ENCODE measurements around the gene SCYL1. TPM values are rescaled to one million over a fixed set of nuclear protein-coding genes. Genes with fewer than 3 reads are reported as not detected.
A peak's percentile ranks its signal among the peaks of the same experiment; 100 is the strongest.

The SCYL1 gene
- total RNA-seq (100 to 1,000 TPM in 1 of 4 donors, 10 to 100 TPM in 3; 67.1 to 100 (median 77.7) TPM), polyA plus RNA-seq (10 to 100 TPM; 57.3 to 66.1 (median 61.7) TPM)

DNA sequence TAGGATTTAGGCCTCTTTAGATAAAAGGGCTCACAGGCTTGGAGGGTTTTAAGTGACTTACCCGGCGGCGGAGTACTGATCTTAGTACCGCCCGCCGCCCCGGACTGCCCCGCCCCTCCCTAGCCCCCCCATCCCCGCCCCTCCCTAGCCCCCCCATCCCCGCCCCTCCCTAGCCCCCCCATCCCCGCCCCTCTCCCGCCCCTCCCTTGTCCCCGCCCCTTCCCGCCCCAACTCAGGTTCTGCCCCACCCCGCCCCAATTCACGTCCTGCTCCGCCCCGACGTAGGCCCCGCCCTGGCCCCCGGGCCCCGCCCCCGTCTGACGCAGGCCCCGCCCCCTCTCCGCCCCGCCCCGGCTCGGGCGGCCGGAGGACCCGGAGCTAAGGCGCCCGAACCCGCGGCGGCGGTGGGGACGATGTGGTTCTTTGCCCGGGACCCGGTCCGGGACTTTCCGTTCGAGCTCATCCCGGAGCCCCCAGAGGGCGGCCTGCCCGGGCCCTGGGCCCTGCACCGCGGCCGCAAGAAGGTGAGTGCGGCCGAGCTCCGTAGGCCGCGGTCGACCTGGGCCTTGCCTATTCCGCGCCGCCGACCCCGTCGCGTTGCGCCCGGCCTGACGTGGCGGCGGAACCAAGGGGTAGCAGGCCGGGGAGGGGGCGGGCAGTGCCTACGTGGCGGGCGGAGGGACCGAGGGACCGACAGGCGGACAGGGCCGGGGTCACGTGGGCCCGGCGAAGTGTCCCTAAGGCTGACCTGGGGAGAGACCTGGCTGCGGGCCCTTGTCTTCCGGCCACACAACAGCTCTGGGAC lies at the start of gene SCYL1:
SCYL1 (plus strand) TSS at position 343 of the 805 bp plus-strand sequence; CDS start at position 414, 71 bp downstream.
- Histone ChIP-seq H3K27ac (peak within 1 kb of the TSS; percentile 91 to 97 (median 94)), H3K9me3 (no peaks in the 10 kb centered on the region), H3K27me3 (no peaks in the 10 kb centered on the region), H3K36me3 (peaks cover 0 to 37% (median 8%) of the 10 kb centered on the region in 4 donors), H3K4me3 (peak within 1 kb of the TSS; percentile 88 to 100 (median 92)), H3K4me1 (peaks cover 0 to 29% (median 25%) of the 10 kb centered on the region in 4 donors)
- intact Hi-C loops (cut with DNase I), result loop anchor here (5.0 kb wide), 1 partner anchor 168 kb away; no protein-coding TSS in a partner anchor
- TF ChIP-seq, protein P1, sequence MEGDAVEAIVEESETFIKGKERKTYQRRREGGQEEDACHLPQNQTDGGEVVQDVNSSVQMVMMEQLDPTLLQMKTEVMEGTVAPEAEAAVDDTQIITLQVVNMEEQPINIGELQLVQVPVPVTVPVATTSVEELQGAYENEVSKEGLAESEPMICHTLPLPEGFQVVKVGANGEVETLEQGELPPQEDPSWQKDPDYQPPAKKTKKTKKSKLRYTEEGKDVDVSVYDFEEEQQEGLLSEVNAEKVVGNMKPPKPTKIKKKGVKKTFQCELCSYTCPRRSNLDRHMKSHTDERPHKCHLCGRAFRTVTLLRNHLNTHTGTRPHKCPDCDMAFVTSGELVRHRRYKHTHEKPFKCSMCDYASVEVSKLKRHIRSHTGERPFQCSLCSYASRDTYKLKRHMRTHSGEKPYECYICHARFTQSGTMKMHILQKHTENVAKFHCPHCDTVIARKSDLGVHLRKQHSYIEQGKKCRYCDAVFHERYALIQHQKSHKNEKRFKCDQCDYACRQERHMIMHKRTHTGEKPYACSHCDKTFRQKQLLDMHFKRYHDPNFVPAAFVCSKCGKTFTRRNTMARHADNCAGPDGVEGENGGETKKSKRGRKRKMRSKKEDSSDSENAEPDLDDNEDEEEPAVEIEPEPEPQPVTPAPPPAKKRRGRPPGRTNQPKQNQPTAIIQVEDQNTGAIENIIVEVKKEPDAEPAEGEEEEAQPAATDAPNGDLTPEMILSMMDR (IDR thresholded peaks at IDR 0.05), result no peak
- TF ChIP-seq EP300 (IDR thresholded peaks at IDR 0.05), result no peak
- peak; percentile 49 to 61 for TF ChIP-seq POLR2A (IDR thresholded peaks at IDR 0.05)
- TF ChIP-seq POLR2AphosphoS5 (IDR thresholded peaks at IDR 0.05), result peak; percentile 77 to 93 (median 86)
- DNase-seq, result peak; percentile 93
- 1% methylated on average over 77 to 79 of the region's 82 CpGs for WGBS, 2 donors

DNA sequence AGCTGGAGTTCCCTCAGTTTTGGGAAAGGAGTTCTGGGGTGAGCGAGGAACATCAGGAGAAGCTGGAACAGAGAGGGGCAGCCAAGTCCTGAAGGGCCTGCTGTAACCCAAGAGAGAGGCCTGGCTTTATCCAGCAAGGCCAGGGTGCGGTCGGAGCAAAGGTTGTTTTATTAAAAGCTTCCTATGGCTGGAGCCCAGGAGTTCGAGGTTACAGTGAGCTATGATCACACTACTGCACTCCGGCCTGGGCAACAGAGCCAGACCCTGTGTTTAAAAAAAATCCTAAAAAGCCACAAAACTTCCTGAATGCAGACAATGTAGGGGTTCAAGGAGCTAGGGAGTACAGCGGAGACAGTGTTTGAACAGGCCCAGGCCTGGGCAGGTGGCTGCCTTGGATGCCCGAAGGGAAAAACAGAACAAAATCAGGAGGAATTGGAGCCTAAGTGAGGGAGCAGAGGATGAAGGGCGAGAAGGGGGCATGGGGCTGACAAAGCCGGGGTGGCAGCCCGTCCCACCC lies 48.2 kb upstream of the SCYL1 start:
- Histone ChIP-seq H3K4me3 (peak overlapping the region; percentile 74 to 91 (median 80)), H3K36me3 (no peaks in the 10 kb centered on the region), H3K27ac (peak overlapping the region; percentile 92 to 100 (median 97)), H3K9me3 (no peaks in the 10 kb centered on the region), H3K27me3 (no peaks in the 10 kb centered on the region), H3K4me1 (peaks cover 0 to 68% (median 64%) of the 10 kb centered on the region in 4 donors)
- peak; percentile 73 for DNase-seq
- intact Hi-C loops (cut with DNase I), result loop anchor here (1.0 kb wide), 2 partner anchors 21 to 54 kb away; partner anchors contain the start of gene NEAT1
- WGBS, 2 donors, result 4 to 18% methylated on average over 10 of the region's 10 CpGs
- TF ChIP-seq, protein P1 (IDR thresholded peaks at IDR 0.05), result no peak

DNA sequence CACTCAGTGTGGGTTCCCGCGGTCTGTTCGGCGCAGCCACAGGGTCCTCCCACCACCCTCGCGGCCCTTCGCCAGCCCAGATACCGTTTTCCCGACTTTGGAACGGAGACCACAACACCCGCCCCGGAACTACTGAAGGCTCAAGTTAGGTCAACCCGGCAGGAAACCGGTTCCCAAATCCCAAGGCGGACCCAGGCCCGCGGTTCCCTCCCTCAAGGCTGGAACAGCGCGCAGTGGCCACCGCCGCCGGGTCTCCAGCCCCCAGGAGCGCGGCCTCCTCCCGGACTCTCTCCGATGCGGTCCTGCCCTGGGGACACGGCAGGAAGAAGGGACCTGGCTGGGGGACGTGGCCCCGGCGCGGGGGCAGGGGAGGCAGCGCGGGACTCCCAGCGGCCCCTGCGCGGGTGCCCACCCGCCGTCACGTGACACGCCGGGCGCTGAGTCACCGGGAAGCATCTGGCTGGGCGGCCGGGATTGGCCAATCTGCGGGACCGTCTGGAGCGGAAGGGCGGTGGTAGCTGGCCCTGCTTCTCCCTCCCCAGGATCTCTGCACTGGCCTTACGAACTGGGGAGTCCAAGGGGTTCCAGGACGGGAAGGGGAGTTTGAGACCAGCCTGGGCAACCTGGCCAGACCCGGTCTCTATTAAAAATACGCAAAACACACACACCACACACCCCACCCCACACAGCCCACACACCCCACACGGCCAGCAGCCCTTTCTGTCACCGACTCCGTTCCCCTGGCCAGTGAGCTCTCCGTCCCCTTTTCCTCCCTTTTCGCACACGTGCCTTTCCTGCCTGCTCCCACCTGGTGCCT lies 47.5 kb upstream of the SCYL1 start:
- intact Hi-C loops (cut with DNase I), result loop anchor here (1.0 kb wide), 2 partner anchors 20 to 55 kb away; partner anchors contain the start of gene NEAT1
- no peaks in the 10 kb centered on the region for H3K27me3 ChIP-seq
- peak overlapping the region; percentile 74 to 91 (median 80) for H3K4me3 ChIP-seq
- H3K4me1 ChIP-seq, result peaks cover 0 to 72% (median 66%) of the 10 kb centered on the region in 4 donors
- H3K27ac ChIP-seq, result peak overlapping the region; percentile 92 to 100 (median 97)
- no peaks in the 10 kb centered on the region for H3K9me3 ChIP-seq
- TF ChIP-seq, protein P1 (IDR thresholded peaks at IDR 0.05), result no peak
- TF ChIP-seq POLR2AphosphoS5 (IDR thresholded peaks at IDR 0.05), result peak; percentile 97 to 99 (median 98)
- TF ChIP-seq EP300 (IDR thresholded peaks at IDR 0.05), result peak in 2 of 4 donors; percentile 51 to 93
- TF ChIP-seq POLR2A (IDR thresholded peaks at IDR 0.05), result peak; percentile 90 to 96
- 0% methylated on average over 60 of the region's 60 CpGs for WGBS, 2 donors
- DNase-seq, result peak; percentile 99
- H3K36me3 ChIP-seq, result no peaks in the 10 kb centered on the region

DNA sequence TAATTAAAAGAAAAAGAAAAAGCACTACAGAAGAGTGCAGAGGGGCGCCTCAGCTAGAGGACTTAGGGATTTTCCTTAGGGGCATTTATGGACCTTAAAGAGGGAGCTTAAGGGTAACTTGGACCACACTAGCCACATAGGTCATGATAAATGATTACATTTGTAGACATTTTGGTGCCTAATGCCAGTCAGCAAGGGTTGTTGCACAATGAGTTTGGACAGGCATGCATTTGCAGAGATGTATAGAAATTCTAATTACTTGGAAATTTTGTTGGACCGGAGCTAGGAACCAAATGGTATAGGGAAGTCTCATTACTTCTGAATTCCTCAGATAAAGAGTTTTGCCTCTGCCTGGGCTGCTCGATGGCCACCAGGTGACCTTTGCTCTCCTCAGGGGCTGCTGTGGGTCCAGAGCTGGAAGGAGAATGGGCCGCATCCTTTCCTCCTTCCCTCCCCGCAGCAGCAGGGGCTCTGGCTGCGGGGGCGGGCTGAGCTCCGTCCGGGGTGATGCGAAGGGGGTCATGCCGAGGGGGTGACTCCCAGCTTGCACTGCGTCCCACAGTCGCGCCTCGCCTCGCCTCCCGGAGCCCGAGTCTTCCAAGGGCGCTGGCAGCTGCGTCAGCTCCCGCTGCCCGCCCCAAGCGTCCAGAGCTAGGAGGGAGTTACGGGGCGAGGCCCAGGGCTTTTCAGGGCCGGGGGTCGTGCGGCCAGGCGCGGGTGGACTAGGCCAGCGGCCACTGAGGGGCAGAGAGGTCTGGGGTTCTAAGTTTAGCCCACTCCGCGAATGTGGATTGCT lies 46.3 kb upstream of the SCYL1 start:
- no peaks in the 10 kb centered on the region for H3K9me3 ChIP-seq
- intact Hi-C loops (cut with DNase I), result no loop called here
- H3K27me3 ChIP-seq, result no peaks in the 10 kb centered on the region
- DNase-seq, result peak; percentile 89
- H3K4me1 ChIP-seq, result peaks cover 0 to 70% (median 63%) of the 10 kb centered on the region in 4 donors
- 17 to 63% methylated on average over 33 of the region's 33 CpGs for WGBS, 2 donors
- peak overlapping the region; percentile 92 to 100 (median 97) for H3K27ac ChIP-seq
- H3K4me3 ChIP-seq, result peak overlapping the region; percentile 9 to 91 (median 79)
- no peaks in the 10 kb centered on the region for H3K36me3 ChIP-seq
- TF ChIP-seq POLR2A (IDR thresholded peaks at IDR 0.05) (peak in 1 of 2 donors; percentile 60), EP300 (IDR thresholded peaks at IDR 0.05) (no peak), POLR2AphosphoS5 (IDR thresholded peaks at IDR 0.05) (peak; percentile 68 to 91 (median 77))
